HepG2 (cell line): ENCODE measurements around the gene PTTG1. TPM values are rescaled to one million over a fixed set of nuclear protein-coding genes. Genes with fewer than 3 reads are reported as not detected.

ENCODE experiments used
- KDM6A ChIP-seq: IDR thresholded peaks from 2 replicates; pipeline ENCODE4 v1.6.1; 2016; ENCODE audit warnings: low read depth
- MIER2 ChIP-seq: IDR thresholded peaks from 2 replicates; pipeline ENCODE4 v1.6.1; 2016; ENCODE audit warnings: missing biosample characterization, missing genetic modification reagents
- RNF2 ChIP-seq: fragments of 450-650 bp; conservative IDR thresholded peaks from 2 replicates; pipeline ENCODE4 v1.6.1; 2016; ENCODE audit warnings: low read depth
- TOE1 ChIP-seq: sonication (generic); formaldehyde crosslinking; IDR thresholded peaks from 2 replicates; pipeline ENCODE4 v1.4.0; 2020; ENCODE audit warnings: mild to moderate bottlenecking, missing genetic modification reagents
- ZNF441 ChIP-seq: sonication (generic); formaldehyde crosslinking; IDR thresholded peaks from 2 replicates; pipeline ENCODE4 v1.7.0; 2021; ENCODE audit warnings: missing genetic modification reagents, borderline replicate concordance
- ZNF564 ChIP-seq: sonication (generic); formaldehyde crosslinking; IDR thresholded peaks from 2 replicates; pipeline ENCODE4 v1.8.1; 2023; ENCODE audit warnings: mild to moderate bottlenecking, missing genetic modification reagents
- polyA plus RNA-seq, 8 experiments: library from polyadenylated mRNA; depleted of rRNA in 3 of 8; stranded (reverse) in 7 of 8; unstranded in 1 of 8; fragments of >200 nt; fragmentation: Illumina TruSeq in 4 of 8; extraction: Trizol in 4 of 8; gene quantifications; 2 replicates each; pipeline versions ENCODE4 v1.2.1 to v1.2.3, GENCODE V29; 2011 to 2016; ENCODE audit warnings: low read depth in 4 of 8, missing spikeins in 1 of 8, mixed read lengths in 1 of 8; ENCODE audit not compliant: insufficient read depth in 1 of 8
- total RNA-seq, 5 experiments: library from RNA; depleted of rRNA; stranded (reverse); fragments of >200 nt; fragmentation: Illumina TruSeq; extraction: Trizol; gene quantifications; 2 replicates each; pipeline ENCODE4 v1.2.3, GENCODE V29; 2016; ENCODE audit warnings: low read depth in 1 of 5
- TF ChIP-seq, protein P1 (sequence below), 2 experiments: fragments of 450-650 bp in 1 of 2; sonication (generic) in 1 of 2; formaldehyde crosslinking in 1 of 2; IDR thresholded peaks; 2 replicates each; pipeline versions ENCODE4 v1.6.1 to v1.8.0; 2016 to 2022; ENCODE audit warnings: antibody characterized with exemption in 1 of 2, mild to moderate bottlenecking in 1 of 2, missing genetic modification reagents in 1 of 2
- TF ChIP-seq, protein P2 (sequence below): IDR thresholded peaks from 2 replicates; pipeline ENCODE4 v1.6.1; 2016; ENCODE audit warnings: missing compliant biosample characterization, missing genetic modification reagents, borderline replicate concordance

The PTTG1 gene
- total and polyA plus RNA-seq, 2 of the 13 experiments (the other 11 are each of a cell fraction or from before 2014, with no cell fraction given) = 102 to 161 TPM

DNA sequence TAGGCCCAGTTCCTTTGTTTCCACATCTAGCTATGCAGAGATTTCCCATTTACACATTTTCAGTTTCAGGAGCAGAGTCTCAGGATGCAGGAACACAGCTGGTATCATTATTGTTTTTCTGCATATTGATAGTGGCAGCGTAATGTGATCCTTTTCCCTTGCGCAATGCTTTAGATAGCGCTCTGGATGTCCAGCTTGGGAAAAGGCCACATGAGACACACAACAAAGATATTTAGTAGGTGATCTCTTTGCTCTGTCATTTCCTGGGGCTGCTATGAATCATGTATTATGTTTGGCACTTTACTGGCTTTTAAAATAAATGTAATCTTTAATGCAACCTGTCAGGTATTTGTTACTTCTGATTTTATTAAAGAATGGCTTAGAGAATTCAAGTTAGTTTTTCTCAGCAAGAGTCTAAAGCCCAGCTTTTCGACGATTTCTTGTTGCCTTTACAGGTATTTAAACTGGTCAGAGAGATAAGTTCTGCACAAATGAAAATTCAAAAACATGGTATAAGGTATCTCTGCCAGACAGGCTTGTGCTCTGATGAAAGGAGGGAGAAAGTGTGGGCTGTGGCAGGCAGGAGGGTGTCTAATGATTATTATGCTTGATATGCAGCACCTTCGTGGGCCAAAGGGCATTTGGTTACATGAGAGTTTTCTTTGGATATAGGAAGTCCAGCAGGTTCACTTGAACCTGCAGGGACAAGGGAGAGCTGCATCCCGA lies 42.2 kb downstream of the PTTG1 start (continued):
- 0 out of 2 replicates have a peak, but pooled peaks have one; percentile 9 for TF ChIP-seq MIER2
- TF ChIP-seq, protein P1, sequence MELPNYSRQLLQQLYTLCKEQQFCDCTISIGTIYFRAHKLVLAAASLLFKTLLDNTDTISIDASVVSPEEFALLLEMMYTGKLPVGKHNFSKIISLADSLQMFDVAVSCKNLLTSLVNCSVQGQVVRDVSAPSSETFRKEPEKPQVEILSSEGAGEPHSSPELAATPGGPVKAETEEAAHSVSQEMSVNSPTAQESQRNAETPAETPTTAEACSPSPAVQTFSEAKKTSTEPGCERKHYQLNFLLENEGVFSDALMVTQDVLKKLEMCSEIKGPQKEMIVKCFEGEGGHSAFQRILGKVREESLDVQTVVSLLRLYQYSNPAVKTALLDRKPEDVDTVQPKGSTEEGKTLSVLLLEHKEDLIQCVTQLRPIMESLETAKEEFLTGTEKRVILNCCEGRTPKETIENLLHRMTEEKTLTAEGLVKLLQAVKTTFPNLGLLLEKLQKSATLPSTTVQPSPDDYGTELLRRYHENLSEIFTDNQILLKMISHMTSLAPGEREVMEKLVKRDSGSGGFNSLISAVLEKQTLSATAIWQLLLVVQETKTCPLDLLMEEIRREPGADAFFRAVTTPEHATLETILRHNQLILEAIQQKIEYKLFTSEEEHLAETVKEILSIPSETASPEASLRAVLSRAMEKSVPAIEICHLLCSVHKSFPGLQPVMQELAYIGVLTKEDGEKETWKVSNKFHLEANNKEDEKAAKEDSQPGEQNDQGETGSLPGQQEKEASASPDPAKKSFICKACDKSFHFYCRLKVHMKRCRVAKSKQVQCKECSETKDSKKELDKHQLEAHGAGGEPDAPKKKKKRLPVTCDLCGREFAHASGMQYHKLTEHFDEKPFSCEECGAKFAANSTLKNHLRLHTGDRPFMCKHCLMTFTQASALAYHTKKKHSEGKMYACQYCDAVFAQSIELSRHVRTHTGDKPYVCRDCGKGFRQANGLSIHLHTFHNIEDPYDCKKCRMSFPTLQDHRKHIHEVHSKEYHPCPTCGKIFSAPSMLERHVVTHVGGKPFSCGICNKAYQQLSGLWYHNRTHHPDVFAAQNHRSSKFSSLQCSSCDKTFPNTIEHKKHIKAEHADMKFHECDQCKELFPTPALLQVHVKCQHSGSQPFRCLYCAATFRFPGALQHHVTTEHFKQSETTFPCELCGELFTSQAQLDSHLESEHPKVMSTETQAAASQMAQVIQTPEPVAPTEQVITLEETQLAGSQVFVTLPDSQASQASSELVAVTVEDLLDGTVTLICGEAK (IDR thresholded peaks at IDR 0.05) = no peak
- TF ChIP-seq, protein P1 (CRISPR knock-in tag; IDR thresholded peaks at IDR 0.05) = no peak
- no peak for TF ChIP-seq ZNF564
- TF ChIP-seq, protein P2, sequence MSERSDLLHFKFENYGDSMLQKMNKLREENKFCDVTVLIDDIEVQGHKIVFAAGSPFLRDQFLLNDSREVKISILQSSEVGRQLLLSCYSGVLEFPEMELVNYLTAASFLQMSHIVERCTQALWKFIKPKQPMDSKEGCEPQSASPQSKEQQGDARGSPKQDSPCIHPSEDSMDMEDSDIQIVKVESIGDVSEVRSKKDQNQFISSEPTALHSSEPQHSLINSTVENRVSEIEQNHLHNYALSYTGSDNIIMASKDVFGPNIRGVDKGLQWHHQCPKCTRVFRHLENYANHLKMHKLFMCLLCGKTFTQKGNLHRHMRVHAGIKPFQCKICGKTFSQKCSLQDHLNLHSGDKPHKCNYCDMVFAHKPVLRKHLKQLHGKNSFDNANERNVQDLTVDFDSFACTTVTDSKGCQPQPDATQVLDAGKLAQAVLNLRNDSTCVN (CRISPR knock-in tag) = no peak
- TF ChIP-seq TOE1 (CRISPR knock-in tag) = no peak
- no peak for TF ChIP-seq KDM6A (CRISPR knock-in tag)
- TF ChIP-seq RNF2 = no peak
- TF ChIP-seq ZNF441 (CRISPR knock-in tag) = no peak
